ENCODE measurements around the gene TBPL2. TPM values are rescaled to one million over a fixed set of nuclear protein-coding genes. Genes with fewer than 3 reads are reported as not detected.

TBPL2 gene
- total RNA-seq, 1 experiment from 2014 or later: not detected

- DNase-seq (ENCODE audit: low read depth): no peak
Measured at GRCh38 chr14:55366271-55366670, 74.1 kb downstream of the TBPL2 start.

Small RNA genes within 50 kb of the gene (small RNA-seq; reads per million reads assigned to genes)
- gene AL356801.1: not detected

Other genes starting within 250 kb of the TBPL2 start
- 42.8 and 53.6 TPM in 2 replicates for gene DLGAP5, start 249.0 kb downstream of the TBPL2 start, total RNA-seq (2014; rRNA removed; shearing (Covaris generic))
- 16.0 and 19.4 TPM in 2 replicates for gene FBXO34, start 169.2 kb downstream of the TBPL2 start, total RNA-seq (2014; rRNA removed; shearing (Covaris generic))
- 8.0 and 9.5 TPM in 2 replicates for gene ATG14, start 28.8 kb downstream of the TBPL2 start, total RNA-seq (2014; rRNA removed; shearing (Covaris generic))
- gene KTN1, start 139.6 kb upstream of the TBPL2 start, total RNA-seq (2014; rRNA removed; shearing (Covaris generic)): 105 and 122 TPM in 2 replicates

Measured in HT1080 (cell line).